T1000 (cell line): ENCODE results near the gene CTAGE1.
"Not testable (repeated sequence)": the region's sequence is repeated elsewhere in the genome, so short reads cannot be mapped to it uniquely, and the experiment has no call there.

Source experiments
- DNase-seq: peaks from one replicate; lab custom pipeline; 2025; ENCODE audit warnings: mixed read lengths; lab: John Stamatoyannopoulos, UW

CTAGE1 gene, protein sequence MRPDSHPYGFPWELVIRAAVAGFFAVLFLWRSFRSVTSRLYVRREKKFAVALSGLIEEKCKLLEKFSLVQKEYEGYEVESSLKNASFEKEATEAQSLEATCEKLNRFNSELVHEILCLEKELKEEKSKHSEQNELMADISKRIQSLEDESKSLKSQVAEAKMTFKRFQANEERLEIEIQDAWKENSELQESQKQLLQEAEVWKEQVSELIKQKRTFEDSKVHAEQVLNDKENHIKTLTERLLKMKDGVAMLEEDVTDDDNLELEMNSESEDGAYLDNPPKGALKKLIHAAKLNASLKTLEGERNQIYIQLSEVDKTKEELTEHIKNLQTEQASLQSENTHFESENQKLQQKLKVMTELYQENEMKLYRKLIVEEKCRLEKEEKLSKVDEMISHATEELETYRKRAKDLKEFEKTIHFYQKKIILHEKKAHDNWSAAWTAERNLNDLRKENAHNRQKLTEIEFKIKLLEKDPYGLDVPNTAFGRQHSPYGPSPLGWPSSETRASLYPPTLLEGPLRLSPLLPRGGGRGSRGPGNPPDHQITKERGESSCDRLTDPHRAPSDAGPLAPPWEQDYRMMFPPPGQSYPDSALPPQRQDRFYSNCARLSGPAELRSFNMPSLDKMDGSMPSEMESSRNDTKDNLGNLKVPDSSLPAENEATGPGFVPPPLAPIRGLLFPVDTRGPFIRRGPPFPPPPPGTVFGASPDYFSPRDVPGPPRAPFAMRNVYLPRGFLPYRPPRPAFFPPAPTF

DNA sequence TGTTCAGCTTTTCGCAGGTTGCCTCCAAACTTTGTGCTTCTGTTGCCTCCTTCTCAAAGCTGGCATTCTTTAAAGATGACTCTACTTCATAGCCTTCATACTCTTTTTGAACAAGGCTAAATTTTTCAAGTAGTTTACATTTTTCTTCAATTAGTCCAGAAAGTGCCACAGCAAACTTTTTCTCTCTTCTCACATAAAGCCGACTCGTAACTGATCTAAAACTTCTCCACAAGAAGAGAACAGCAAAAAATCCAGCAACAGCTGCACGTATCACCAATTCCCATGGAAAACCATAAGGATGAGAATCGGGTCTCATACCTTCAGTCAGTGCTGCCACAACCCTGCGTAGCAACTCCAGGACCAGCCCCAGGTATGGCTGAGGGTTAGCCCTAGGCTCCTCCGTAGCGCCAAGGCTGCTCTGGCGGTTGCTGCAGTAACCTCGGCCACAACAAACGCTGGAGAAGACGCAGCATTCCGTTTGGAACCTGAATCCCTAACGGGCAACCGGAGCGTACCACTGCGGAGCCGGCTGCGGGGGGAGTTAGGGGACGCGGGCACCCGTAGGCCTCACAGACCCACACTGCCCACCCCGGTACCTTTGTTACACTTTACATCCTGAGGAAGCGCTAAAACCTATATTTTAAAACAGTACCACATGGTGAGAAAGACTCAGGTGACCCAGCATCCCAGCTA, at the start of gene CTAGE1:
Gene CTAGE1 (minus strand): TSS at position 420 of the 693 bp plus-strand sequence. CDS start 104 bp downstream, at position 316.
- DNase-seq: no peak

DNA sequence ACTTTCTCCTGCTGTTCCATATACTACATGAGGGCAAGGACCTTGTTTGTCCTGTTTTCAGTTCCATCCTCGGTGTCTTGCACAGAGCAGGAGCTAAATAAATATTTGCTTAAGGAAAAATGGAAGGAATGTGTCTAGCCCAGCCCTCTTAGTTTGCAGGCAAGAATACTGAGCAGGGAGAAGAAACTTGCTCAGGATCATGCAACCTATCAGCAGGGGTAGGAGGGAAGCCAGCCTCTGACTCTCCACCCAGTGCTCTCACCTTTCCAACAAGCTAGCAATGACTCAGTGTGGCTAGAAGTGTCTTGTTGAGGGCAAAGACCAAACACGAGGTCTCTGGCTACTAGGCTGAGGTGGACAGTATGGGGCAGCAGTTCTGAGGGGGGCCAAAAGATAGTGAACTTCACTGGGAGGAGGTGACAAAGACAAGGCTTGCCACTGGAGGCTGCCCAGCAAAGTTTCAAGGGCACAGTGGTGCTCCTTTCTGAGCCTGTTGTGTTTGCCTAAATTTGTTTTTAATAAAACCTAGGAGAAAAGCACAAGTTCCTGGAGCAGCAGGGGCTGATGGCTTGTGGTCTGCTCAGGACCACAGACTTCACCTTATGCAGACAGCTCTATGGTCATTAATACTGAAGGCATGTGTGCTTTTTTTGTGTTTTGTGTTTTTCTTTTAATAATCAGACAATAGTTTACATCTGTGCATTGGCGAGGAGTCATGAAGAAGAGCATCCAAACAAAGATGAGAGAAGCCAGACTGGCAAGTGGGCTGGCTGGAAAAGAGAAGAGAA, 49.1 kb upstream of the CTAGE1 start:
- no peak for DNase-seq

DNA sequence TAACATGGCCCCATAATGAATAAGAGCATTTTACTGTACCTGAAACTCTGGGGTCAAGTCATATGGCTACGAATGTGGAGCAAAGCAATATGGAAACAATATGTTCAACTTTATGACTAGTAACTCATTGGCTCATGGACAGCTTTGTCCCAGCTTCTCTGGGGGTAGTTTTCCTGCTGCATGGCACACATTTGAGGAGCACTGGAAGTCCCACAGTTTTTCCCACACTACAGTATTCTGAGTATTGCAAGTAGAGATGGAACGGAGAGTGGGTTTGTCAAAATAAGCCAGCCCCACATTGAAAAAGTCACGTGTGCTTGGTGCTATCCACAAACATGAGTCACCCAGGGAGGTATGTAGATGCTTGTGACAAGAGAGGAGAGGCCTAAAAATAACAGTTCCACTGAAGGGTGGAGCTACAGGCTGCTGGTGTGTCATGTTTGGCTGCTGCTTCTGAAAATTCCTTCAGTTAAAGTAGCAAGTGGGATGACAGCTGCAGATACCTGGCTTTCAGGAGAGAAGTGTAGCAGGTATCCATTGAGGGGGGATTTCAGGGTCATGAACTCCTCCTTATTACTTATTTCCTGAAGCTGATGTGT, 48.2 kb upstream of the CTAGE1 start:
- peak; percentile 58 for DNase-seq

DNA sequence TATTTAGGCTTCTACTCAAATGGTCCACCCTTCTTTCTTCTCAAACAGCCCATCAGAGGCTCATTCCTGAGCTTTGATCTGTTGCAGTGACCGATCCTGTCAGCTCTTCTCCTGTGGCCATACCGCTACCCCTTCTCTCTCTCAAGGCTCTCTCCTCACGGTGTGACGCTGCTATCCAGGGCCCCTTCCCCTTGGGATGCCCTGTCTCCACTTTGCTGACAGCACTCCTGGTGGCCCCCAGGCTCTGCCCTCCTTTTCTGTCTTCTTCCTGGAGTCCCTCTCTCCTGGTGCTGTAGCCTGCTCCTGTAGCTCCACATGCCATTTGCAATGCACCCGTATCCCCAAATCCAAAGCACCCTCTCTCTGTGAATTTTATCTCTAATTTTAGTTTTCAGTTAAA, 45.4 kb upstream of the CTAGE1 start:
- no peak for DNase-seq

DNA sequence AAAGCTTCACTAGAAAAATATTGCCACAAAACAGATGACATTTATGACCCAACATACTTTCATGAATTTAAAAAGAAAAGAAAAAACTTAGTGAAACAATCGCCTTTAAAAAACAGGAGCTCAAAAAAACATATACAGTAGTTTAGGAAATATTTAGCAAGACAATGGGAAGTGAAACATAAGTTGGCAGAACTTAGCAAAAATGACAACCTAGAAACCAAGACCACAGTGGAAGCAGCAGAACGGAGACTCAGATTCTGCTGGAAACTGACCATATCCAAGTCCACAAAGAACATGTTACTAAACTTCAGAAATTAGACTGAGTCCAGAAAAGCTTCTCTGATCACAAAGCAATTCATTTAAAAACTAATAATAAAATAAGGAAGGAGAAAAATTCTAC, 41.8 kb upstream of the CTAGE1 start:
- no peak for DNase-seq

DNA sequence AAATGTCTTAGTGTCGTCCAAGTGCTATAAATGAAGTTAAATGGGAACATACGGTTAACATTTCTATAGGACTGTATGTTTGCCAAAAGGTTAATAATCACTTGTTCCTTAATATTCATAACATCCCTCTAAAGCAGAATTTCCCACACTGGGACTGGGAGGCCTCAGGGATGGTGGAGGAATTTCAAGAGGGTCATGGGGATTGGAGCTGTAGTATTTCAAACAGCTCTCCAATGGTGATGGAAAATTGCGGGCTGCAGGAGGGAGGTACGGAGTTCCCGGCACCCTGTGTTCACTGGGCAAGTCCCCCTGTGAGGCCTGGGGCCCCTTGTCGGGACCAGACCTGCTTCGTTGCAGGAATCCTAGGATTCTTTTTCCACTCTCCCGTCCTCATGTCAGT, 39.8 kb upstream of the CTAGE1 start:
- DNase-seq: no peak

DNA sequence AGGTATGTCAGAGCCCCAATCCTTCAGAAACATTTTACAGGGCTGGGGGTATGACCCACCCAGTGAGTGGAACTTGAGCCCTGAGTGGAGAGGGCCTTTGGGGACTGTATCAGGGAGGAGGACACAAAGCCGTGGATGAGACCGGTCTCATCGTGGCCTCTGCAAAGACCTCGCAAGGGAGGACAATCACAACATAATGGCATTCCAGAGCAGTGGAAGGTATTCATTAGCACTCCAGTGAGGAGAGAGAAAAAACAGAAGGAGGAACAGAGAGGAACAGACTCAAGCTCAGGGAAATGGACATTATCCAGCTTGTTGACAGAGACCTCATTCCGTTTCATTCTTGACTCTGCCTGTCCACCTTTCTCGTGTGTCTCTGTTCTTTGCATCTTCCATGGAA, 38.8 kb upstream of the CTAGE1 start:
- no peak for DNase-seq

DNA sequence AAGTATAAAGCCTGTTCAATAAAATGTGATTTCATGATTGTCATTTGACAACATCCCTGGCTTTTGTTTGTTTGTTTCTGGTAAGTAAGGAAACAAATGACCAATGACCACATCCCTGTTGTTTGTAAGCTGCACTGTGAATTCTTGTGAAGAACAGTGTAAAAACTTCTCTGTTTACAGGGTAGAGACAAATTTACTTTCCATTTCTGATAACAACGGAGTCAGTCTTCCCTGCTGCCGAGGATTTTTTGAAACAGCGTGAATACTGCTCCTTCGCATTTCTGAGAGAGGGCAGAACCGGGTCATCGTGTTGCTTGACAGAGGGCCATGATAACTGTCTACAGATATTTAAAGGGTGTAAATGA, 38.4 kb upstream of the CTAGE1 start:
- no peak for DNase-seq

DNA sequence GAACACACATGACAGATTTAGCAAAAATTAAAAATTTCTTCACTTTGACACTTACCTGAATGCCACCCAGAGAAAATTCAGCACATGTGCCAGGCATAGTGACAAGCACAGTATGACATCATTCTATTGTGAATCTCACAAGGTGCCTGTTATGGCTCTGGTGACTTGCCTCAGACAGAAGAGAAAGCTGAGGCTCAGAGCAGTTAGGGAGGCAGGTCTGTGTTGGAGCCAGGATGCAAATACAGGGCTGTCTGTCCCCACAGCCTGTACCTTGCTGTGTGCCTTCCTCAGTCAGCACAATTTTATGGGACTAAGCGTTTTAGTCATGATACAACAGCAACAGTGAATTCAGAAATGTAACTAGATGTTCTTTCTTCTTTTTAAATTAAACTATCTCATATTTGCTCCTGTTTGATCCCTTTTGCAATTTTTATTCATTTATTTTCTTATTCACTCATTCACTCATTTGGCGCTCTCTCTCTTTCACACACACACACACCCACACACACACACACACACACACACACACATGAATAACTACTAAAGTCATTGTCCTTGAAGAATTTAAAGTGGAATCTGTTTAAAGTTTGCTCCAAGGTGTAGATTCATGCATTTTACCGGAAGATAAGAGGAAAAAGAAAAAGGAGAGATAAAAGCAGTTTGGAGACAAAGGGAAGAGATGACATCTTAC, 37.9 kb upstream of the CTAGE1 start:
- no peak for DNase-seq

DNA sequence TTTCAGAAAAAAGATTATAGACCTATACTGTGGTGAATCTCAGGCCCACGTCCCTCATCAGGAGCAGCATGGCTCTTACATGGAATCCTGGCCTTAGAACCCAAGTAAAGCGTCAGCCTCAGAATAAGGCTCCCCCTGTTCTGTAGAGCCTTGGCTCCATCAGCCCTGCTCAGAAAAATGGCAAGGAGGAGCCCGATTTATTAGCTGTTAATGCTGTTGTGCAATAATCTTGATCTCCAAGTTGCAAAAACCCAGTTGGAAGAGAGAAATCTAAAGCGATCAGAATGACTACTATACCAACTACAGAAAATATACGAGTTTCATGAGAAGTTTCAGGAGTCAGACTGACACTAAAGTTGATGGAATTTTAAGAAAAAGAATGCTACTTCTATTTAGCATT, 35.6 kb upstream of the CTAGE1 start:
- no peak for DNase-seq

DNA sequence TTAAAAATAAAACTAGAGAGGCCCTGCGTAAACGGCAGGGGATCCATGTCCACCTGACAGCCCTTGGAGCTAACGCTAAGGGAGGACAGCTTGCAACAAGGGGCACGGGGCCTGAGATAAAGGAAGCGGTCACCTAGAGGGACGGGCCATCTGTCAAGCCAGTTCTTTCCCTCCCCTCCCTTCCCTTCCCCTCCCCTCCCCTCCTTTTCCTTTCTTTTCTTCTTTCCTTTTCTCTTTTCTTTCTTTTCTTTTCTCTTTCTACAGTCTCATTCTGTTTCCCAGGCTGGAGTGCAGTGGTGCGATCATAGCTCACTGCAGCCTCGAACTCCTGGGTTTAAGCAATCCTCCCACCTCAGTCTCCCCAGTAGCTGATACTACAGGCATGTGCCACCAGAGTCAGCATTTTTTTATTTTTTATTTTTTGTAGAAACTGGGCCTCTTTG, 34.5 kb upstream of the CTAGE1 start:
- no peak for DNase-seq

DNA sequence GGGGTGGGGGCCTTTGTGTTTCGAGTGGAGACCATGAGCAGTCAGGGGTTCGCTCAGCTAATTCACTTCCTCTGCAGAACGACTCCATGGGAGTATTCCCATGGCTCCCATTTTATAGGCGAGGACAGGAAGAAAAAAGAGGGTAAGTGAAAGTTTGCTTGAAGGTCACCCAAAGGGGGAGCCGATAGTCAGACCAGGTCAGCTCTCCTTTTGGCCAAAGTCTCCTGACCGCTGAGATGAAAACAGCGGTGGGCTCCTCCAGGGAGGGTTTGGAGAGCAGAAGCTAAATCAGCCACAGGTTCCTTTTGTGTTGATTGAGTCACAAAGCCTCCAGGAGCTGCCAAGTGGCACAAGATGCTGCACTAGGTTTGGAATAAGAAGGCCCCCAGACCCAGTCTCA, 34.1 kb upstream of the CTAGE1 start:
- no peak for DNase-seq

DNA sequence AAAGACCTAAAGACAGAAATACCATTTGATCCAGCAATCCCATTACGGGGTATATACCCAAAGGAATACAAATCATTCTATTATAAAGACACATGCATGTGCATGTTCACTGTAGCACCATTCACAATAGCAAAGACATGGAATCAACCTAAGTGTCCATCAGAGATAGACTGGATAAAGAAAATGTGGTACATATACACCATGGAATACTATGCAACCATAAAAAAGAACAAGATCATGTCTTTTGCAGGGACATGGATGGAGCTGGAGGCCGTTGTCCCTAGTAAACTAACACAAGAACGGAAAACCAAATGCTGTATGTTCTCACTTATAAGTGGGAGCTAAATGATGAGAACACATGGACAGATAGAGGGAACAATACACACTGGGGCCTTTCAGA, 33.1 kb upstream of the CTAGE1 start:
- not testable (repeated sequence) for DNase-seq

DNA sequence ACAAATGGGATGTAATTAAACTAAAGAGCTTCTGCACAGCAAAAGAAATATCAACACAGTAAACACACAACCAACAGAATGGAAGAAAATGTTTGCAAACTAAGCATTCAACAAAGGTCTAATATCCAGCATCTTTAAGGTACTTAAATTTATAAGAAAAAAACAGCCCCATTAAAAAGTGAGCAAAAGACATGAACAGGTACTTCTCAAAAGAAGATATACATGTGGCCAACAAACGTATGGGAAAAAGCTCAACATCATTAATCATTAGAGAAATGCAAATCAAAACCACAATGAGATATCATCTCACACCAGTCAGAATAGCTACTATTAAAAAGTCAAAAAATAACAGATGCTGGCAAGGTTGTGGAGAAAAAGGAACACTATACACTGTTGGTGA, 32.6 kb upstream of the CTAGE1 start:
- DNase-seq: not testable (repeated sequence)

DNA sequence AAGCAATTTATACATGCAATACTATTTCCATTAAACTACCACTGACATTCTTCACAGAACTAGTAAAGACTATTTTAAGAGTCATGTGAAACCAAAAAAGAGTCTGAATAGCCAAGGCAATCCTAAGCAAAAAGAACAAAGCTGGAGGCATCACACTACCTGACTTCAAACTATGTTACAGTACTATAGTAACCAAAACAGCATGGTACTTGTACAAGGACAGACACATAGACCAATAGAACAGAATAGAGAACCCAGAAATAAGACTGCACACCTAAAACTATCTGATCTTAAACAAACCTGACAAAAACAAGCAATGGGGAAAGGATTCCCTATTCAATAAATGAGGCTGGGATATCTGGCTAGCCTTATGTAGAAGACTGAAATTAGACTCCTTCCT, 32.0 kb upstream of the CTAGE1 start:
- DNase-seq: not testable (repeated sequence)

DNA sequence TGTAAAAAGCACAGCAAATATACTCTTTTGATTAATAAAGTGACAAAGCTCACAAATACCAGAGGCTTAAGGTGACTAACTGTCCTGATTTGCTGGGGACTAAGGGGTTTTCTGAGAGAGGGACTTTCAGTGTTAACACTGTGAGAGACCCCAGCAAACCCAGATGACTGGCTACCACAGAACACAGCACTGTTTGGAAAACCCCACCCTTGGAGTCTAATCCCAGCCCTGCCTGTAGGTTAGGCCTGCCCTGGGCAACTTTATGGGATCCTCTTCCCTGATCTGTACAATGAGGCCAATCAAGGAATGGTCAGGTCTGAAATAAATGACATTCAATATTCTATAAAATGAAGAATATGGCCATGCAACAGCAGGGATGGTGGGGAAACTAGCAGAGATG, 30.5 kb upstream of the CTAGE1 start:
- no peak for DNase-seq

DNA sequence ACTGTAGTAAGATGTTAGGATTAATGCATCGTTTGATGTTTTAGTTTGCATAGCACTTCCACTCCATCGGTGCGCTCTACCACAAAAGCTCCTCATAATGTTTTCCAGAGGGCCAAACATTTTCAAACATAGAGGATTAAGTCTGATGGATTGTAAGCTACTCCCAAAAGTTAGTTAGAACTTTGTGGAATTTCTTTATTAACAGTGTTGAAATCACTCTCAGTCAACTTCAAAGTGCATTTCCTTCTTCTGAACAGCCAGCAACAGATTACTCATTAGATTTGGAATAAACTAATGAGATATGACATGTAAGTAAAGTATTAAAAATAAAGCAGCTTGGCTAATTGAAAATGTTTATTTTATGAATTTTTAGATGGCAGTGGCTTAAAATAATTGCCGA, 30.1 kb upstream of the CTAGE1 start:
- DNase-seq: no peak

DNA sequence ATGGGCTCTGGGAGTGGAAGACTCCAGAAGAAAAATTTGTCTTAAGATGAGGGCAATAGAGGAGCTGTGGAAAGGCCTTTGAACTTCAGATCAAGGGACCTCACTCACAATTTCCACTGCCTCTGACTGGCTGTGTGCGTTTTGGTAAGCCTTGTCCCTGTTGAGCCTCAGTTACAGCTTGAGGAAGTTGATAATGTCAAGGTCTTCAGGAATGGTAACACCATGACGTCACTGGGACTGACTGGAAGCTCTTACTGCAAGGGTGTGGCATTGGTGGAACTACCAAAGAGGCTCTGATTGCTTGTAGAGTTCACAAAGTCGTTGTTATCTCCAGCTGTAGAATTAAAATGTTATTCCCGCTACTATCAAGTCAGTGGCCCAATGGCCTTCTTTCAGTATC, 29.2 kb upstream of the CTAGE1 start:
- no peak for DNase-seq

DNA sequence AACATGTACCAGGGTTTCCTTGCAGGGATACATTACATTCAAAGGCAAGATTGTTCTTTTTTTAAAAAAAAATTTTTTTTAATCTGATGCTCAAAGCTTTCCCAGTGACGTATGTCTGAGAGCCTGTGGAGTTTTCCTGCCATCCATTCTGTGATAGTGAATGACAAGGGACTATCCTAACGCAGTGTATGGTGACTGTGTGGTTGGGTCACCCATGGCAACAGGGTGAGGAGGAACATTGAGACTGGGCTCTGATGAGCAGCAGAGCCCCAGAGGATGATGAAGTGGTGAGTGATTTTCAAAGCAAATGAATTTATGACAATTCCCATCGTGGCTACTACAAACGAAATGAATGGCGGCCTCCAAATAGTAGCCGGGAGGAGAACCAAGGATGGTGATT, 28.6 kb upstream of the CTAGE1 start:
- DNase-seq: no peak

DNA sequence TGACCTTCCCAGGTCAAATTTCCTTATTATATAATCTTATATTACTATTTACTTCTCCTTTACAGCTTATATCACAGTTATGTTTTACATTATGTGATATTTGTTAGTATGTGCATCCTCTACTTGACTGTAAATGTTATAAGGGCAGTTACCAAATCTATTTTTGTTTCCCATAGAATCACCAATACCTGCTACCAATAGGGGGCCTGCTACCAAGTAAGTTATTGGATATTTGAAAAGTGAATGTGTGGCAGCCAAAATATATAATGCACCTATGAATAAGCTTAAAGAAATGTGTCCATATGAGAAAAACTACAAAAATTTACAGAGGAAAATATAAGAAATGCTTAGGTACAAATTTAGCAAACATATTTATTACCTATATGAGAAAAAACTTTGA, 23.9 kb upstream of the CTAGE1 start:
- DNase-seq: no peak

DNA sequence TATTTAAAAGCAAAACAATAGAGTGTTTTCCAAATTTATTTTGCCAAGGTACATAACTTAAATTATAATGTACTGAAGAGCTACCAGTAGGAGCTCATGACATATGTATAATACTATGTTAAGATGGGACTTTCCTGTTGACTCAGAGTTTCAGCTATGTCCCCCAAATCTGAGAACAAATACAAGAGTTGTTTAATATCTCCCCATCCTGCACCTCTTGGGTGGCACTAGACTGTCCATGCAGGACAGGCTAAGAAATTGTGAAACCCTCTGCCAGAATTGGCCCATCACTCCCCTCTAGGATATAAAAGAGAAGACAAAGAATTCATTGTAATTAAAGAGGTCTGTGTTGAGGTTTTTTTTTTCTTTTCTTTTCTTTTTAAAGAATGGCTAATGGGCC, 21.7 kb upstream of the CTAGE1 start:
- peak; percentile 18 for DNase-seq
